ENCODE measurements around the gene GAS2.

The GAS2 gene

DNA sequence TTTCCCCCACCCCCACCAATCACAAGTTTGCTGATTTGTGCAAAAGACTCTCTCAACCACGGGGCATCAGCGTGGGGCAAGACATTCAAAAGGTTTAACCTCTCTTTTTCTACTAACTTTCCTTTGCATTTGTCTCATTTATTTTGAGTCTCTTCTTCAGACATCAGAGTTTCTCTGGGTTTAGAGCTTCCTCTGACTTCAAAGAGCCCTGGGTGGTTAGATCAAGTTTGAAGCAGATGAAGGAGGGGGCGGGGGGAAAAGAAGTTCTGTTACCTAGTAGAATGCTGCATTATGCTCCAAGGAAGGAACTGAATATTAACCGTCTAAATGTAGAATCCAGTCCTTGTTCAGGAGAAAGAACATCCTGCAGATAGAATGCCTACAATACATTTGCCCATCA, 24.5 kb downstream of the GAS2 start:
- peaks cover 5% of the 10 kb centered on the region for H3K4me1 Mint-ChIP-seq
- H3K4me3 Mint-ChIP-seq = no peak overlapping the region
- H3K27ac Mint-ChIP-seq = no peak overlapping the region
- TF ChIP-seq, protein P1, sequence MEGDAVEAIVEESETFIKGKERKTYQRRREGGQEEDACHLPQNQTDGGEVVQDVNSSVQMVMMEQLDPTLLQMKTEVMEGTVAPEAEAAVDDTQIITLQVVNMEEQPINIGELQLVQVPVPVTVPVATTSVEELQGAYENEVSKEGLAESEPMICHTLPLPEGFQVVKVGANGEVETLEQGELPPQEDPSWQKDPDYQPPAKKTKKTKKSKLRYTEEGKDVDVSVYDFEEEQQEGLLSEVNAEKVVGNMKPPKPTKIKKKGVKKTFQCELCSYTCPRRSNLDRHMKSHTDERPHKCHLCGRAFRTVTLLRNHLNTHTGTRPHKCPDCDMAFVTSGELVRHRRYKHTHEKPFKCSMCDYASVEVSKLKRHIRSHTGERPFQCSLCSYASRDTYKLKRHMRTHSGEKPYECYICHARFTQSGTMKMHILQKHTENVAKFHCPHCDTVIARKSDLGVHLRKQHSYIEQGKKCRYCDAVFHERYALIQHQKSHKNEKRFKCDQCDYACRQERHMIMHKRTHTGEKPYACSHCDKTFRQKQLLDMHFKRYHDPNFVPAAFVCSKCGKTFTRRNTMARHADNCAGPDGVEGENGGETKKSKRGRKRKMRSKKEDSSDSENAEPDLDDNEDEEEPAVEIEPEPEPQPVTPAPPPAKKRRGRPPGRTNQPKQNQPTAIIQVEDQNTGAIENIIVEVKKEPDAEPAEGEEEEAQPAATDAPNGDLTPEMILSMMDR (IDR thresholded peaks at IDR 0.05; ENCODE audit: unreplicated experiment in 3 of 3) = no peak
- H3K27me3 Mint-ChIP-seq (ENCODE audit: low read depth) = no peaks in the 10 kb centered on the region
- peaks cover 8% of the 10 kb centered on the region for H3K36me3 Mint-ChIP-seq (ENCODE audit: low read depth)
- H3K9me3 Mint-ChIP-seq = no peaks in the 10 kb centered on the region

DNA sequence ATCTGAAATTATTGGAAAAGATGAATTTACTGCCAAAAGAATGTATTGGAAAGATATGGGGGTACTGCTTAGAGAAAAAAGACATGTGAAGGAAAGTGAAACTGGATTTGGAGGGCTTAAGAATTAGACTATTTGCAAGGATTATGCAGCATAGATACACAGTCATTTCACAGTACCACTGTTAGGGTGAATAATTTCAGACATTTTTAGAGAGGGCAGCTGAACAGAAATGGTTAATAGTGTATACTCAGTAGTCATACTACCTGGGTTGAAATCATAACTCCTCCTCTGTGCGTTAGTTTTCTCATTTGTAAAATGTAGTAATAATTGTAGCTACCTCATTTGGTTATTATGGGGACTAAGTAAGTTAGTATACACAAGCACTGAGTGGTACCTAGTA, 33.0 kb downstream of the GAS2 start:
- TF ChIP-seq, protein P1 (IDR thresholded peaks at IDR 0.05; ENCODE audit: unreplicated experiment in 3 of 3) = no peak
- Mint-ChIP-seq H3K4me1 (peaks cover 20% of the 10 kb centered on the region), H3K36me3 (ENCODE audit: low read depth) (peaks cover 5% of the 10 kb centered on the region)

DNA sequence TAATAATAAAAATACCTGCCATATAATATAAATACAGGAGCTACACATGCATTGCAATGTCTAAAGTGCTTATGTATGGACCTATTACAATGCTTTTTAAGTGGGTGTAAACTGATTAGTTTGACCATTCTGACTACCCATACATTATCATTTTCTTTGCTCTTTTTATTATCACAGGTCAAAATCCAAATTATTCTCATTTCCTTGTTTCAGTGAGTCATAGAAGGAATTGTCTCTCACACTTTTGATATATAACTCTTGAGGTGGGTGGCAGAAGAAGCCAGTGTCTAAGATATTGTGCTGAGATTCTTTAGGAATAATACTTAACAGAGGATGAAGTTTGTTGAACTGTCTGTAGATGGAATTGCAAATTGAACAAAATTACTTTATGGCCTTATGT, 35.6 kb downstream of the GAS2 start:
- TF ChIP-seq, protein P1 (IDR thresholded peaks at IDR 0.05; ENCODE audit: unreplicated experiment in 3 of 3) = no peak

More for the DNA sequence above, 33.0 kb downstream of the GAS2 start:
- Mint-ChIP-seq H3K4me3 (no peak overlapping the region), H3K9me3 (no peaks in the 10 kb centered on the region), H3K27me3 (ENCODE audit: low read depth) (no peaks in the 10 kb centered on the region), H3K27ac (no peak overlapping the region)

DNA sequence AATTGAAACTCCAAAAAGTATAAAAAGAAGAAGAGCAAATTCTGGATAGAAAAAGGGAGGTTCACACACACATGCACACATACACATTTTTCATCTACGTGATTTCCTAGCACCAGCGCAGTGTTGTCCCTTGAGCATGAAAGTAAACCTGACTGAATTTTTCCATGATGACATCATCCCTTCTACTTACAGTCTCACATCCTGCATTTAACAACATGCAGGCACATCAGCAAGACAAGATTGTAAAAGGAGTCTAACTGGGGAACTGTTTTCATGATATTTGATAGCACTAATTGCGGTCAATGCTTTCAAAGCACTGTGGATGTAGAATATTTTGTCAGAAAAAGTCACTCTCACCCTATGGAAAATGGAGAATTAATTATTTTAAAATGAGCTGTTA, 36.6 kb downstream of the GAS2 start:
- Mint-ChIP-seq H3K27me3 (ENCODE audit: low read depth) (no peaks in the 10 kb centered on the region), H3K4me3 (no peak overlapping the region), H3K27ac (peak overlapping the region; percentile 59 to 90 (median 87)), H3K9me3 (no peaks in the 10 kb centered on the region), H3K4me1 (peaks cover 20% of the 10 kb centered on the region), H3K36me3 (ENCODE audit: low read depth) (peaks cover 18% of the 10 kb centered on the region)
- TF ChIP-seq, protein P1 (IDR thresholded peaks at IDR 0.05; ENCODE audit: unreplicated experiment in 3 of 3) = no peak

More for the DNA sequence above, 35.6 kb downstream of the GAS2 start:
- Mint-ChIP-seq H3K36me3 (ENCODE audit: low read depth) (peaks cover 12% of the 10 kb centered on the region), H3K27ac (peak overlapping the region; percentile 15 to 90 (median 59)), H3K27me3 (ENCODE audit: low read depth) (no peaks in the 10 kb centered on the region), H3K9me3 (no peaks in the 10 kb centered on the region), H3K4me1 (peaks cover 20% of the 10 kb centered on the region), H3K4me3 (no peak overlapping the region)

DNA sequence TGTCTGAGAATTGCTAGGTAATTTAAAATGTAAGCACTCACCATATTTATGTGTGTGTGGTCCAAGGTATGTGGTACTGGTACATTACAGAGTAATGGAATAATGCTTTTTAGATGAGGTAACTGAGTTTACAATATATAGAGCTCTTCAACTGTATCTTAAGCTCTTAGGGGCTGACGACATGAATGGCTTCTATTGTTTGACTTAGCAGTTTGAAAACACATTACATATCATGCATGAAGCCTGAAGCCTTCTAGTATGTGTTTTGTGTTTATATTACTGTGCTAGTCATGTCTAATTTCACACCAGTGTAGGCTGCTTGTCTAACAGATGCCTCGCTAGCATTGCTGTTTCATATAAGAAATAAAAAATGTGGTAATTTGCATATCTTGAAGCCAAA, 37.2 kb downstream of the GAS2 start:
- peaks cover 20% of the 10 kb centered on the region for H3K4me1 Mint-ChIP-seq
- no peak overlapping the region for H3K4me3 Mint-ChIP-seq
- H3K9me3 Mint-ChIP-seq = no peaks in the 10 kb centered on the region
- H3K27me3 Mint-ChIP-seq (ENCODE audit: low read depth) = no peaks in the 10 kb centered on the region
- peaks cover 18% of the 10 kb centered on the region for H3K36me3 Mint-ChIP-seq (ENCODE audit: low read depth)
- TF ChIP-seq, protein P1 (IDR thresholded peaks at IDR 0.05; ENCODE audit: unreplicated experiment in 3 of 3) = no peak
- peak overlapping the region; percentile 59 to 90 (median 87) for H3K27ac Mint-ChIP-seq

DNA sequence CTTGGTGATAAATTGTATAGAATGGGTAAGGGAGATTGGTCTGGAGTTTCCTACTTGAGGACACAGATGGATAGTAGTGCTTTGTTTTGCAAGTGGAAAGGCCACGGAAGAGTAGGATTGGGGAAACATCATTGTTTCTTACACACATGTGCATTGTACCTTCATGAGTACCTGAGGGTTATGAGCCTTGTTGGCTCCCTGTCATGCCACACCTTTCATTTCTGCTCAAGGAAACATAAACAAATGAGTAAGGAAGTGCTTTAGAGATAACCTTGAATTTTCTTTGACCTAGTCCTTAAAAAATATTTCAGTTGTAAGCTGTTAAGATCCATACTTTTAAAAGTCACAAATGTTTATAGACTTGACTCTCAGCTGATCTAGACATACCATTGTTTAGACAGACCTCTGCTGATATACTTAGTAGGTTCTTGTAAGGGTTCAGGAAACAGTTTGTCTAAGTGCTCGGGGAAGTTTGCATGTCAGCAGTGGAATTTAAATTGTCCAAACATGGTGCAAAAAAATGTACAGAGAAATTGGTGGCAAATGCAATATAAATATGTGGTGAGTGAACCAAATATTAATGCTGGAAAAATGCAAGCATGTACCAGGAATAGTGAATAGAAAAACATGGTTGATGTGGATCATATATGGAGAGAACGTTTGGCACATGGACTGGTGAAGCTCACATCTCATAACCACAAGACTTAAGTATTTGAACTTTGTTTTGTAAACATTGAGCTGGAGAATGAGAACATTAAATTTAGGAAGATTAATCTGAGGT, 40.9 kb downstream of the GAS2 start:
- H3K27me3 Mint-ChIP-seq (ENCODE audit: low read depth) = no peaks in the 10 kb centered on the region
- H3K9me3 Mint-ChIP-seq = no peaks in the 10 kb centered on the region
- no peak overlapping the region for H3K4me3 Mint-ChIP-seq
- peaks cover 22% of the 10 kb centered on the region for H3K4me1 Mint-ChIP-seq
- TF ChIP-seq, protein P1 (IDR thresholded peaks at IDR 0.05; ENCODE audit: unreplicated experiment in 3 of 3) = no peak
- H3K27ac Mint-ChIP-seq = no peak overlapping the region
- H3K36me3 Mint-ChIP-seq (ENCODE audit: low read depth) = peaks cover 34% of the 10 kb centered on the region
